ENCODE measurements around the gene ZNF580. TPM values are rescaled to one million over a fixed set of nuclear protein-coding genes. Genes with fewer than 3 reads are reported as not detected.

ZNF580 gene
- total and polyA plus RNA-seq, 9 of the 15 experiments (the other 6 are each of a cell fraction or from before 2014, with no cell fraction given), result 2.3 to 47.4 (median 6.0) TPM

DNA sequence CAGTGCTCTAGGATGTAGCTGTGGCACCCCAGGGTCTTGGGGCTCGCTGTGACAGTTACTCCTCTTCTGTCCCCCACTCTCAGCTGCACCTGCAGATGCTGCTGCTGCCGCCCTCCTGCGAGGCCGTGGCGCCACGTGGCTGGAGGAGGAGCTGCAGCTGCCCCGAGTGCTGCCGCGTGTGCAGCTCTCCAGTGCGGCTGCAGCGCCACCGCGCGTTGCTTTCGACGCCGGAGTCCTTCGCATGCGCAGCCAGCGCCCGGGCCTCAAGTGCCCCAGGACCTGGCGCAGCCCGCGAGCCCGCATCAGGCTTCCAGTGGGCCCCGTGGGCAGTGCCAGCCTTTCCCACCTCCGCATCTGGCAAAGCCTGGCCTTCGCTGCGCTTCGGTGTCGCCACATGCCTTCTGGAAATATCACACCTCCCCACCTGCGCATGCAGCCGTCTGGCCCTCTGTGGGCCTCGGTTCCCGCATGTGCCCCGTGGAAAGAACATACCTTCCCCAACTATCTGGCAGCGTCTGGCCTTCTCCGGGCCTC lies 692 bp upstream of the ZNF580 start (continued):
- TF ChIP-seq NR2F6 (CRISPR knock-in tag; IDR thresholded peaks at IDR 0.05), result no peak
- TF ChIP-seq, protein P1, sequence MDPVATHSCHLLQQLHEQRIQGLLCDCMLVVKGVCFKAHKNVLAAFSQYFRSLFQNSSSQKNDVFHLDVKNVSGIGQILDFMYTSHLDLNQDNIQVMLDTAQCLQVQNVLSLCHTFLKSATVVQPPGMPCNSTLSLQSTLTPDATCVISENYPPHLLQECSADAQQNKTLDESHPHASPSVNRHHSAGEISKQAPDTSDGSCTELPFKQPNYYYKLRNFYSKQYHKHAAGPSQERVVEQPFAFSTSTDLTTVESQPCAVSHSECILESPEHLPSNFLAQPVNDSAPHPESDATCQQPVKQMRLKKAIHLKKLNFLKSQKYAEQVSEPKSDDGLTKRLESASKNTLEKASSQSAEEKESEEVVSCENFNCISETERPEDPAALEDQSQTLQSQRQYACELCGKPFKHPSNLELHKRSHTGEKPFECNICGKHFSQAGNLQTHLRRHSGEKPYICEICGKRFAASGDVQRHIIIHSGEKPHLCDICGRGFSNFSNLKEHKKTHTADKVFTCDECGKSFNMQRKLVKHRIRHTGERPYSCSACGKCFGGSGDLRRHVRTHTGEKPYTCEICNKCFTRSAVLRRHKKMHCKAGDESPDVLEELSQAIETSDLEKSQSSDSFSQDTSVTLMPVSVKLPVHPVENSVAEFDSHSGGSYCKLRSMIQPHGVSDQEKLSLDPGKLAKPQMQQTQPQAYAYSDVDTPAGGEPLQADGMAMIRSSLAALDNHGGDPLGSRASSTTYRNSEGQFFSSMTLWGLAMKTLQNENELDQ (CRISPR knock-in tag; IDR thresholded peaks at IDR 0.05; ENCODE audit: borderline replicate concordance), result peak; percentile 98
- TF ChIP-seq, protein P2, sequence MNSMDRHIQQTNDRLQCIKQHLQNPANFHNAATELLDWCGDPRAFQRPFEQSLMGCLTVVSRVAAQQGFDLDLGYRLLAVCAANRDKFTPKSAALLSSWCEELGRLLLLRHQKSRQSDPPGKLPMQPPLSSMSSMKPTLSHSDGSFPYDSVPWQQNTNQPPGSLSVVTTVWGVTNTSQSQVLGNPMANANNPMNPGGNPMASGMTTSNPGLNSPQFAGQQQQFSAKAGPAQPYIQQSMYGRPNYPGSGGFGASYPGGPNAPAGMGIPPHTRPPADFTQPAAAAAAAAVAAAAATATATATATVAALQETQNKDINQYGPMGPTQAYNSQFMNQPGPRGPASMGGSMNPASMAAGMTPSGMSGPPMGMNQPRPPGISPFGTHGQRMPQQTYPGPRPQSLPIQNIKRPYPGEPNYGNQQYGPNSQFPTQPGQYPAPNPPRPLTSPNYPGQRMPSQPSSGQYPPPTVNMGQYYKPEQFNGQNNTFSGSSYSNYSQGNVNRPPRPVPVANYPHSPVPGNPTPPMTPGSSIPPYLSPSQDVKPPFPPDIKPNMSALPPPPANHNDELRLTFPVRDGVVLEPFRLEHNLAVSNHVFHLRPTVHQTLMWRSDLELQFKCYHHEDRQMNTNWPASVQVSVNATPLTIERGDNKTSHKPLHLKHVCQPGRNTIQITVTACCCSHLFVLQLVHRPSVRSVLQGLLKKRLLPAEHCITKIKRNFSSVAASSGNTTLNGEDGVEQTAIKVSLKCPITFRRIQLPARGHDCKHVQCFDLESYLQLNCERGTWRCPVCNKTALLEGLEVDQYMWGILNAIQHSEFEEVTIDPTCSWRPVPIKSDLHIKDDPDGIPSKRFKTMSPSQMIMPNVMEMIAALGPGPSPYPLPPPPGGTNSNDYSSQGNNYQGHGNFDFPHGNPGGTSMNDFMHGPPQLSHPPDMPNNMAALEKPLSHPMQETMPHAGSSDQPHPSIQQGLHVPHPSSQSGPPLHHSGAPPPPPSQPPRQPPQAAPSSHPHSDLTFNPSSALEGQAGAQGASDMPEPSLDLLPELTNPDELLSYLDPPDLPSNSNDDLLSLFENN (IDR thresholded peaks at IDR 0.05; ENCODE audit: low read depth in 2 of 2, low read length in 2 of 2), result no peak
- peak; percentile 61; the same call in 1 of the 2 replicates for TF ChIP-seq ETV5 (CRISPR knock-in tag; IDR thresholded peaks at IDR 0.05; ENCODE audit: low read depth)
- peak; percentile 89; the same call in 1 of the 2 replicates for TF ChIP-seq KAT7 (CRISPR knock-in tag; IDR thresholded peaks at IDR 0.05; ENCODE audit: borderline replicate concordance)
- TF ChIP-seq, protein P3, sequence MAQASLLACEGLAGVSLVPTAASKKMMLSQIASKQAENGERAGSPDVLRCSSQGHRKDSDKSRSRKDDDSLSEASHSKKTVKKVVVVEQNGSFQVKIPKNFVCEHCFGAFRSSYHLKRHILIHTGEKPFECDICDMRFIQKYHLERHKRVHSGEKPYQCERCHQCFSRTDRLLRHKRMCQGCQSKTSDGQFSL (CRISPR knock-in tag; IDR thresholded peaks at IDR 0.05), result peak; percentile 91
- TF ChIP-seq, protein P3 (tag; IDR thresholded peaks at IDR 0.05), result no peak
- TF ChIP-seq, protein P4, sequence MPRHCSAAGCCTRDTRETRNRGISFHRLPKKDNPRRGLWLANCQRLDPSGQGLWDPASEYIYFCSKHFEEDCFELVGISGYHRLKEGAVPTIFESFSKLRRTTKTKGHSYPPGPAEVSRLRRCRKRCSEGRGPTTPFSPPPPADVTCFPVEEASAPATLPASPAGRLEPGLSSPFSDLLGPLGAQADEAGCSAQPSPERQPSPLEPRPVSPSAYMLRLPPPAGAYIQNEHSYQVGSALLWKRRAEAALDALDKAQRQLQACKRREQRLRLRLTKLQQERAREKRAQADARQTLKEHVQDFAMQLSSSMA (CRISPR knock-in tag; IDR thresholded peaks at IDR 0.05), result no peak
- TF ChIP-seq ZBTB17 (CRISPR knock-in tag; IDR thresholded peaks at IDR 0.05), result peak; percentile 78
- 0 out of 2 replicates have a peak, but pooled peaks have one; percentile 41 for TF ChIP-seq GATAD2B (IDR thresholded peaks at IDR 0.05; ENCODE audit: borderline replicate concordance)
- 0 out of 2 replicates have a peak, but pooled peaks have one; percentile 15 for TF ChIP-seq TCF7 (IDR thresholded peaks at IDR 0.05; ENCODE audit: borderline replicate concordance)
- no peak for TF ChIP-seq SNRNP70 (optimal IDR thresholded peaks at IDR 0.05; ENCODE audit: low read depth, low read length)
- TF ChIP-seq HIVEP1 (CRISPR knock-in tag; IDR thresholded peaks at IDR 0.05), result peak; percentile 81; the same call in 1 of the 2 replicates
- TF ChIP-seq U2AF2 (optimal IDR thresholded peaks at IDR 0.05; ENCODE audit: low read depth, low read length), result no peak
- TF ChIP-seq ZNF586 (CRISPR knock-in tag; conservative IDR thresholded peaks at IDR 0.05), result peak; percentile 63; the same call in 1 of the 2 replicates
- TF ChIP-seq ZNF668 (CRISPR knock-in tag; IDR thresholded peaks at IDR 0.05), result no peak
- TF ChIP-seq CHCHD3 (CRISPR knock-in tag; IDR thresholded peaks at IDR 0.05), result no peak
- TF ChIP-seq COPS2 (conservative IDR thresholded peaks at IDR 0.05), result no peak
- TF ChIP-seq KLF16 (IDR thresholded peaks at IDR 0.05), result no peak; the same call in 1 of the 2 replicates
- TF ChIP-seq, protein P5, sequence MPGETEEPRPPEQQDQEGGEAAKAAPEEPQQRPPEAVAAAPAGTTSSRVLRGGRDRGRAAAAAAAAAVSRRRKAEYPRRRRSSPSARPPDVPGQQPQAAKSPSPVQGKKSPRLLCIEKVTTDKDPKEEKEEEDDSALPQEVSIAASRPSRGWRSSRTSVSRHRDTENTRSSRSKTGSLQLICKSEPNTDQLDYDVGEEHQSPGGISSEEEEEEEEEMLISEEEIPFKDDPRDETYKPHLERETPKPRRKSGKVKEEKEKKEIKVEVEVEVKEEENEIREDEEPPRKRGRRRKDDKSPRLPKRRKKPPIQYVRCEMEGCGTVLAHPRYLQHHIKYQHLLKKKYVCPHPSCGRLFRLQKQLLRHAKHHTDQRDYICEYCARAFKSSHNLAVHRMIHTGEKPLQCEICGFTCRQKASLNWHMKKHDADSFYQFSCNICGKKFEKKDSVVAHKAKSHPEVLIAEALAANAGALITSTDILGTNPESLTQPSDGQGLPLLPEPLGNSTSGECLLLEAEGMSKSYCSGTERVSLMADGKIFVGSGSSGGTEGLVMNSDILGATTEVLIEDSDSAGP (CRISPR knock-in tag; IDR thresholded peaks at IDR 0.05), result peak; percentile 67; the same call in 1 of the 2 replicates
